Esophagus squamous epithelium (tissue), 4 donors: ENCODE results near the gene SH3PXD2A.

Source experiments
- CTCF ChIP-seq, 6 experiments: fragments of 450-650 bp in 4 of 6; fragments of 200-600 bp in 2 of 6; sonication (generic) in 2 of 6; IDR thresholded peaks; one replicate each; pipeline ENCODE4 v1.5.1; 2016 to 2019; ENCODE audit warnings: antibody characterized with exemption in 6 of 6, mild to moderate bottlenecking in 4 of 6, moderate library complexity in 4 of 6
- POLR2A ChIP-seq, 4 donors: fragments of 450-650 bp; IDR thresholded peaks; one replicate each; pipeline ENCODE4 v1.6.1; 2017; ENCODE audit warnings: antibody characterized with exemption in 4 of 4, mild to moderate bottlenecking in 4 of 4, moderate library complexity in 3 of 4

DNA sequence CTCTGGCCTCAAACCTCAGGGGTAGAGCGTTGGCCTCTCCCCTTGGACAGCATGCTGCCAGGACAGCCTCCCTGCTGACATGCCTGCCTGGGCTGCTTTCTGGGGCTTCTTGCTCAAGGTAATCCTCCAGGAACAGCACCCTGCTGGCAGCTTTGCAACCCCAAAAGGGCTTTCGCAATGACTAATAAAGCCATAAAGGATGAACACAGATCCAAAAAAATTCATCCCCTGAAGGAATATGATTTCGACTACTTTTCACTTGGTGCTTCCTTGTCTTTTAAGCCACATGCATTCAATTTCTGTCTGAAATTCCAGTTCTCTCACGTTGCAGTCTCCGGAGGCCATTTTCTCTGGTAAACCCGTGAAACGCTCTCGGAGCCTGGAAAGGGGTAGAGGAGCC, 15.1 kb upstream of the SH3PXD2A start:
- TF ChIP-seq CTCF (IDR thresholded peaks at IDR 0.05): peak in 3 of 6 experiments; percentile 27 to 48 (median 34)
- no peak for TF ChIP-seq POLR2A (IDR thresholded peaks at IDR 0.05)
